H1 (cell line): Measurements from ENCODE around the gene FASLG. TPM values are rescaled to one million over a fixed set of nuclear protein-coding genes. Genes with fewer than 3 reads are reported as not detected.

ENCODE experiments used
- CTCF ChIA-PET: fragments of 300-600 bp; sonication (Branson Sonifier 250); formaldehyde crosslinking; loops from one replicate; lab custom pipeline; 2021; ENCODE audit not compliant: partially characterized antibody; lab: Charles Lee
- POLR2A ChIA-PET: fragments of 300-600 bp; sonication (Branson Sonifier 250); formaldehyde crosslinking; loops from one replicate; lab custom pipeline; 2021; ENCODE audit warnings: inconsistent platforms; ENCODE audit not compliant: partially characterized antibody; lab: Charles Lee
- DNase-seq, 2 experiments: peaks; one replicate each; pipeline versions ENCODE4 v3.0.0 to v3.0.0-alpha.2; 2010 to 2022; ENCODE audit warnings: low spot score in 2 of 2, low read depth in 1 of 2, mixed read lengths in 1 of 2
- FAIRE-seq: peaks from 2 replicates; lab custom pipeline; 2011; peaks lifted over from hg19 to GRCh38; lab: Jason Lieb, UNC
- H2AFZ ChIP-seq: 2 replicates; pipeline ENCODE4 v1.8.1; 2012; ENCODE audit warnings: low read length, inconsistent platforms
- H2AK5ac ChIP-seq: 2 replicates; pipeline ENCODE4 v1.6.1; 2013; ENCODE audit warnings: low read depth, low read length
- H2BK120ac ChIP-seq: replicated peaks from 2 replicates; pipeline ENCODE3; 2013; ENCODE audit warnings: low read depth, low read length, inconsistent platforms
- H2BK12ac ChIP-seq: 2 replicates; pipeline ENCODE4 v1.6.1; 2013; ENCODE audit warnings: low read depth, low read length
- H2BK15ac ChIP-seq: 2 replicates; pipeline ENCODE4 v1.6.1; 2013; ENCODE audit warnings: low read length
- H2BK20ac ChIP-seq: 2 replicates; pipeline ENCODE4 v1.6.1; 2013; ENCODE audit warnings: low read length
- H2BK5ac ChIP-seq: 2 replicates; pipeline ENCODE4 v1.6.1; 2013; ENCODE audit warnings: low read depth, low read length
- H3K14ac ChIP-seq: 2 replicates; pipeline ENCODE4 v1.6.1; 2013; ENCODE audit warnings: inconsistent platforms; ENCODE audit not compliant: insufficient read length
- H3K18ac ChIP-seq: 2 replicates; pipeline ENCODE4 v1.6.1; 2013; ENCODE audit warnings: low read length; ENCODE audit errors: extremely low read depth
- H3K23ac ChIP-seq: 2 replicates; pipeline ENCODE4 v1.6.1; 2013; ENCODE audit warnings: inconsistent platforms; ENCODE audit not compliant: insufficient read length
- H3K23me2 ChIP-seq: 2 replicates; pipeline ENCODE4 v1.6.1; 2013; ENCODE audit warnings: low read depth, low read length
- H3K27ac ChIP-seq: 2 replicates; pipeline ENCODE4 v1.6.1; 2011; ENCODE audit warnings: low read depth, low read length, inconsistent platforms
- H3K27me3 ChIP-seq, 4 experiments: replicated peaks in 1 of 4; 1 replicate in 1 of 4; 2 replicates in 3 of 4; pipeline versions ENCODE4 v1.6.1 to v1.8.1; 2011 to 2013; ENCODE audit warnings: low read length in 3 of 4, mild to moderate bottlenecking in 3 of 4, inconsistent platforms in 2 of 4, mixed read lengths in 2 of 4, moderate library complexity in 1 of 4; ENCODE audit not compliant: control insufficient read depth in 3 of 4, insufficient read depth in 3 of 4; ENCODE audit errors: extremely low read depth in 1 of 4
- H3K36me3 ChIP-seq, 4 experiments: 2 replicates each; pipeline versions ENCODE4 v1.6.1 to v1.8.1; 2011 to 2013; ENCODE audit warnings: mild to moderate bottlenecking in 4 of 4, low read length in 3 of 4, moderate library complexity in 2 of 4, control low read depth in 1 of 4, inconsistent platforms in 1 of 4; ENCODE audit not compliant: insufficient read depth in 4 of 4, control insufficient read depth in 2 of 4
- H3K4ac ChIP-seq: replicated peaks from 2 replicates; pipeline ENCODE3; 2013; ENCODE audit warnings: low read length, low read depth, mixed read lengths, inconsistent platforms; ENCODE audit not compliant: insufficient read length
- H3K4me1 ChIP-seq, 4 experiments: replicated peaks in 1 of 4; 1 replicate in 1 of 4; 2 replicates in 3 of 4; pipeline versions ENCODE4 v1.6.1 to v1.8.1; 2011 to 2013; ENCODE audit warnings: low read length in 3 of 4, inconsistent platforms in 2 of 4, mixed read lengths in 1 of 4; ENCODE audit not compliant: insufficient read depth in 4 of 4, control insufficient read depth in 3 of 4
- H3K4me2 ChIP-seq, 2 experiments: 2 replicates each; pipeline versions ENCODE4 v1.6.1 to v1.8.1; 2011 to 2013; ENCODE audit warnings: low read depth in 2 of 2, low read length in 2 of 2, control low read depth in 1 of 2, inconsistent platforms in 1 of 2, mild to moderate bottlenecking in 1 of 2; ENCODE audit not compliant: insufficient read depth in 1 of 2
- H3K4me3 ChIP-seq, 4 experiments: fragments of 200-600, 300-600 bp in 1 of 4; sonication (generic), shearing (Covaris generic), sonication (Bioruptor Twin) in 1 of 4; 2 replicates each; pipeline versions ENCODE4 v1.5.1 to v1.8.1; 2011 to 2016; ENCODE audit warnings: low read length in 4 of 4, low read depth in 3 of 4, control low read depth in 2 of 4, inconsistent platforms in 2 of 4, mild to moderate bottlenecking in 2 of 4, mixed read lengths in 1 of 4, moderate library complexity in 1 of 4; ENCODE audit not compliant: insufficient read depth in 2 of 4; ENCODE audit errors: extremely low read depth in 1 of 4
- H3K56ac ChIP-seq: replicated peaks from 2 replicates; pipeline ENCODE3; 2013; ENCODE audit warnings: low read depth, mild to moderate bottlenecking, mixed read lengths, low read length, inconsistent platforms; ENCODE audit not compliant: insufficient read length
- H3K79me1 ChIP-seq: 2 replicates; pipeline ENCODE4 v1.6.1; 2013; ENCODE audit warnings: low read depth, low read length, control low read depth
- H3K79me2 ChIP-seq, 2 experiments: 2 replicates each; pipeline versions ENCODE4 v1.6.1 to v1.8.1; 2012 to 2013; ENCODE audit warnings: low read length in 2 of 2, mild to moderate bottlenecking in 2 of 2, inconsistent platforms in 1 of 2; ENCODE audit not compliant: insufficient read depth in 2 of 2, control insufficient read depth in 1 of 2
- H3K9ac ChIP-seq, 4 experiments: replicated peaks in 1 of 4; 1 replicate in 1 of 4; 2 replicates in 3 of 4; pipeline versions ENCODE4 v1.6.1 to v1.8.1; 2011 to 2013; ENCODE audit warnings: low read depth in 3 of 4, low read length in 3 of 4, control low read depth in 2 of 4, mild to moderate bottlenecking in 2 of 4, moderate library complexity in 2 of 4, inconsistent platforms in 1 of 4; ENCODE audit errors: extremely low read depth in 1 of 4
- H3K9me3 ChIP-seq, 2 experiments: 2 replicates each; pipeline versions ENCODE4 v1.6.1 to v1.8.1; 2012 to 2013; ENCODE audit warnings: mild to moderate bottlenecking in 2 of 2, moderate library complexity in 2 of 2, control low read depth in 1 of 2, inconsistent platforms in 1 of 2, low read depth in 1 of 2, low read length in 1 of 2, mixed read lengths in 1 of 2; ENCODE audit not compliant: insufficient read depth in 2 of 2
- H4K20me1 ChIP-seq, 2 experiments: replicated peaks in 1 of 2; 2 replicates each; pipeline versions ENCODE3 to v1.8.1; 2011 to 2013; ENCODE audit warnings: inconsistent platforms in 2 of 2, low read length in 2 of 2, mild to moderate bottlenecking in 1 of 2; ENCODE audit not compliant: insufficient read depth in 2 of 2, control insufficient read depth in 1 of 2
- H4K5ac ChIP-seq: 2 replicates; pipeline ENCODE4 v1.6.1; 2013; ENCODE audit warnings: low read length, low read depth, mixed read lengths, inconsistent platforms; ENCODE audit not compliant: insufficient read length
- H4K8ac ChIP-seq: 2 replicates; pipeline ENCODE4 v1.8.0; 2013; ENCODE audit warnings: mild to moderate bottlenecking, moderate library complexity, low read length, inconsistent platforms; ENCODE audit not compliant: insufficient read depth; ENCODE audit errors: extremely low read depth
- H4K91ac ChIP-seq: replicated peaks from 2 replicates; pipeline ENCODE3; 2013; ENCODE audit warnings: low read length, mixed read lengths, inconsistent platforms; ENCODE audit not compliant: insufficient read length
- ATF3 ChIP-seq: IDR thresholded peaks from 2 replicates; pipeline ENCODE4 v1.6.1; 2011; ENCODE audit warnings: low read depth, mild to moderate bottlenecking, low read length; ENCODE audit not compliant: insufficient read depth
- CREB1 ChIP-seq: IDR thresholded peaks from 2 replicates; pipeline ENCODE4 v1.6.1; 2012; ENCODE audit warnings: inconsistent platforms
- HDAC6 ChIP-seq: IDR thresholded peaks from one replicate; pipeline ENCODE4 v1.7.1; 2012; ENCODE audit warnings: low read depth, mild to moderate bottlenecking, inconsistent platforms, low read length, moderate library complexity
- JUND ChIP-seq: IDR thresholded peaks from 2 replicates; pipeline ENCODE4 v1.6.1; 2011; ENCODE audit warnings: mild to moderate bottlenecking, improper control_type of control experiment, low read length
- KDM4A ChIP-seq: IDR thresholded peaks from one replicate; pipeline ENCODE4 v1.7.1; 2012; ENCODE audit warnings: low read depth, mild to moderate bottlenecking, moderate library complexity, low read length, inconsistent platforms; ENCODE audit not compliant: severe bottlenecking
- KDM5A ChIP-seq: fragments of 200-600 bp; IDR thresholded peaks from 2 replicates; pipeline ENCODE4 v1.7.1; 2012; ENCODE audit warnings: mild to moderate bottlenecking, low read length, inconsistent platforms, mixed read lengths
- MAX ChIP-seq: IDR thresholded peaks from 2 replicates; pipeline ENCODE4 v1.6.1; 2012; ENCODE audit warnings: inconsistent platforms
- POLR2A ChIP-seq, 2 experiments: IDR thresholded peaks; 1 replicate in 1 of 2; 2 replicates in 1 of 2; pipeline ENCODE4 v1.6.1; 2011; ENCODE audit warnings: low read depth in 2 of 2, low read length in 2 of 2, mild to moderate bottlenecking in 2 of 2; ENCODE audit errors: control extremely low read depth in 1 of 2
- POLR2AphosphoS5 ChIP-seq: IDR thresholded peaks from 2 replicates; pipeline ENCODE4 v1.6.1; 2011; ENCODE audit warnings: low read depth, low read length
- RAD21 ChIP-seq, 2 experiments: IDR thresholded peaks in 1 of 2; conservative IDR thresholded peaks in 1 of 2; 2 replicates each; pipeline ENCODE4 v1.6.1; 2011; ENCODE audit warnings: low read depth in 2 of 2, low read length in 2 of 2, improper control_type of control experiment in 1 of 2, inconsistent platforms in 1 of 2, mild to moderate bottlenecking in 1 of 2, moderate library complexity in 1 of 2
- RBBP5 ChIP-seq: IDR thresholded peaks from 2 replicates; pipeline ENCODE4 v1.7.1; 2012; ENCODE audit warnings: low read depth, mild to moderate bottlenecking, inconsistent platforms, low read length, moderate library complexity, borderline replicate concordance
- SIN3A ChIP-seq, 2 experiments: IDR thresholded peaks in 1 of 2; conservative IDR thresholded peaks in 1 of 2; 2 replicates each; pipeline ENCODE4 v1.6.1; 2011 to 2012; ENCODE audit warnings: low read length in 2 of 2, improper control_type of control experiment in 1 of 2, low read depth in 1 of 2, mild to moderate bottlenecking in 1 of 2
- SIX5 ChIP-seq: IDR thresholded peaks from 2 replicates; pipeline ENCODE4 v1.6.1; 2011; ENCODE audit warnings: mild to moderate bottlenecking, low read depth, low read length
- SP2 ChIP-seq: IDR thresholded peaks from 2 replicates; pipeline ENCODE4 v1.6.1; 2012; ENCODE audit warnings: mild to moderate bottlenecking, low read length, inconsistent platforms
- SRF ChIP-seq: IDR thresholded peaks from 2 replicates; pipeline ENCODE4 v1.6.1; 2011; ENCODE audit warnings: mild to moderate bottlenecking, low read depth, low read length, moderate library complexity
- TAF1 ChIP-seq: IDR thresholded peaks from 2 replicates; pipeline ENCODE4 v1.6.1; 2011; ENCODE audit warnings: mild to moderate bottlenecking, low read depth, low read length
- polyA plus RNA-seq, 7 experiments: library from polyadenylated mRNA; depleted of rRNA in 3 of 7; stranded (reverse) in 5 of 7; unstranded in 2 of 7; fragments of >200 nt in 5 of 7; fragments of 200-250 nt in 2 of 7; gene quantifications; 1 replicate in 5 of 7; 2 replicates in 1 of 7; 4 replicates in 1 of 7; pipeline versions ENCODE4 v1.2.1 to v1.2.3, GENCODE V29; 2011 to 2013; ENCODE audit warnings: missing spikeins in 2 of 7, mixed read lengths in 2 of 7
- total RNA-seq: library from RNA; stranded (reverse); fragmentation: NEBNext Ultra II Directional; extraction: Animal tissue kit (Norgen Biotek cat#: 25700); gene quantifications from 2 replicates; pipeline ENCODE4 v1.2.1, GENCODE V29; 2021

FASLG gene
- total and polyA plus RNA-seq, 2 of the 8 experiments (the other 6 are each of a cell fraction or from before 2014, with no cell fraction given) = not detected

- no peaks in the 10 kb centered on the region for H4K20me1 ChIP-seq
- no peak overlapping the region for H3K4ac ChIP-seq
- no peak for TF ChIP-seq SIN3A (conservative IDR thresholded peaks at IDR 0.05 in 1 of 2, IDR thresholded peaks at IDR 0.05 in 1 of 2; ENCODE audit: low read depth in 1 of 2, low read length in 2 of 2)
- TF ChIP-seq SRF = no peak
- no peak for TF ChIP-seq TAF1
- no peak for TF ChIP-seq CREB1
- TF ChIP-seq SP2 = no peak
- TF ChIP-seq RBBP5 = no peak
- TF ChIP-seq ATF3 = no peak
- no peak for TF ChIP-seq SIX5
- no peak for TF ChIP-seq KDM4A
- TF ChIP-seq HDAC6 = no peak
- no peak for TF ChIP-seq JUND
- TF ChIP-seq KDM5A = no peak
- no peak for TF ChIP-seq POLR2A (IDR thresholded peaks at IDR 0.05; ENCODE audit: control extremely low read depth in 1 of 2, low read depth in 2 of 2, low read length in 2 of 2)
- no peak for TF ChIP-seq RAD21 (IDR thresholded peaks at IDR 0.05 in 1 of 2, conservative IDR thresholded peaks at IDR 0.05 in 1 of 2; ENCODE audit: low read depth in 2 of 2, low read length in 2 of 2)
- TF ChIP-seq MAX = no peak
- no peak for TF ChIP-seq POLR2AphosphoS5
- no peak overlapping the region for H2BK120ac ChIP-seq
- no peaks in the 10 kb centered on the region for H3K79me2 ChIP-seq
- H3K23ac ChIP-seq = no peak overlapping the region
- no peaks in the 10 kb centered on the region for H3K27me3 ChIP-seq
- H3K9me3 ChIP-seq = no peaks in the 10 kb centered on the region
- no peak overlapping the region for H2BK20ac ChIP-seq
- H3K4me3 ChIP-seq = no peak overlapping the region
- H2AFZ ChIP-seq = no peak overlapping the region
- H3K27ac ChIP-seq = no peak overlapping the region
- H3K23me2 ChIP-seq = no peaks in the 10 kb centered on the region
- H3K56ac ChIP-seq = no peak overlapping the region
- no peak overlapping the region for H2BK12ac ChIP-seq
- H4K91ac ChIP-seq = no peak overlapping the region
- H3K9ac ChIP-seq = no peak overlapping the region
- no peak for FAIRE-seq
- H3K18ac ChIP-seq = no peak overlapping the region
- POLR2A ChIA-PET = no interaction called here
- H3K4me1 ChIP-seq = peaks cover 0 to under 1% (median 0%) of the 10 kb centered on the region in 4 experiments; a peak in 1 of 7 replicates
- H3K36me3 ChIP-seq = no peaks in the 10 kb centered on the region
- H3K4me2 ChIP-seq = no peak overlapping the region
- CTCF ChIA-PET = interaction anchor here (1.1 to 1.2 kb wide), 2 partner anchors 32 to 56 kb away, joined by 3 read pairs; no protein-coding TSS in a partner anchor
- no peak overlapping the region for H2BK5ac ChIP-seq
- no peak overlapping the region for H4K5ac ChIP-seq
- no peak overlapping the region for H4K8ac ChIP-seq
- no peak overlapping the region for H3K14ac ChIP-seq
- no peak overlapping the region for H2AK5ac ChIP-seq
- no peak overlapping the region for H2BK15ac ChIP-seq
- no peaks in the 10 kb centered on the region for H3K79me1 ChIP-seq
- DNase-seq = no peak
These were observed 12.7 kb downstream of the FASLG start for GRCh38 chr1:172671591-172671990.
